SIG-M5 treated with dmso at 0.1 percent for 504 hours (cell line): Measurements from ENCODE around the gene NT5DC2.
A peak's percentile ranks its signal among the peaks of the same experiment; 100 is the strongest.

Source experiments
- DNase-seq: peaks from one replicate; lab custom pipeline; 2025; ENCODE audit not compliant: unreplicated experiment; lab: John Stamatoyannopoulos, UW

NT5DC2 gene

DNA sequence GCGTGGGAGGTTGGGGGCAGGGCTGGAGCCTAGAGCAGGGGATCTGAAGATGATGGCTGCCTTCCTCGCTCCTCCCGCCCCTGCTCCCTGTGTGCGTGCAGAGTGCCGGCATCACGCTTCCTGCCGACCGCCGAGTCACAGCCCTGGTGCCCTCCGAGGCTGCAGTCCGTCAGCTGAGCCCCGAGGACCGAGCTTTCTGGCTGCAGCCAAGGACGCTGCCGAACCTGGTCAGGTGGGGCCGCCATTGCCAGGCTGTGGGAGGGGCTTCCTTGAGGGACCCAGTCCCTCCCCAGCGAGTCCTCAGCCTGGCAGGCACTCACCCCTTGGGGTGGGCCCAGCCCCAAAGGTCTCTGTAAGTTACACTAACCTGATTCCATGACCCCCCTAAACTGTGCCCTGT lies 20.9 kb downstream of the NT5DC2 start:
- no peak for DNase-seq

DNA sequence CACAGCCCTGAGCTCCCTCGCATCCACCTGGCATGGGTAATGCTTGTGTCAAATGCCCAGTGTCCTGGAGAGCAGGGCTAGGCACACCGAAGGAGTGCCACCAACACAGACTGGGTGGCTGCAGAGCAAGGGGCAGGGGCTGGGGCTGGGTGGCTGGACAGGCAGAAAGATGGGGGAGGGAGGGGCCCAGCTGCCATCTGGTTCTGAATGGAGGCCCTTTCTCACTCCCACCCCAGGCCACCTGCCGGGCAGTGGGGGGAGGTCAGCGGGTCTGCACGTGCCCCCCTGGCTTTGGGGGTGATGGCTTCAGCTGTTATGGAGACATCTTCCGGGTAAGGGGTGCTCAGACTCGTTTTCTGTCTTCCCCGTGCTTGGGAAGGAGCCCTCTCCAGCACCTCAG lies 21.6 kb downstream of the NT5DC2 start:
- no peak for DNase-seq

DNA sequence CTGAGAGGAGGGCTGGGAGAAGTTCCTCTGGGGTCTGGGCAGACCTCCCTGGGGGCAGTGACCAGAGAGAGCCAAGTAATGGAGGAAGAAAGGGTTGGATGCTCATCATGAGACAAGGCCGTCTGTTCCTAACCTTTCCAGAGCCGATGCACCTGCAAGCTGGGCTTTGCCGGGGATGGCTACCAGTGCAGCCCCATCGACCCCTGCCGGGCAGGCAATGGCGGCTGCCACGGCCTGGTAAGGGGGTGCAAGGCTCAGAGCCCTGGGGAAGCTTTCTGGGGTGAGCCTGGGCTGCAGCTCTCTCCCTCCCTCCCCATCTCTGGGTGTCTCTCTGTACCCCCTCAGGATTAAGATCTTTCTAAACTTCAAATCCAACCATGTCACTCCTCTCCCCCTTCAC lies 22.1 kb downstream of the NT5DC2 start:
- DNase-seq: no peak

DNA sequence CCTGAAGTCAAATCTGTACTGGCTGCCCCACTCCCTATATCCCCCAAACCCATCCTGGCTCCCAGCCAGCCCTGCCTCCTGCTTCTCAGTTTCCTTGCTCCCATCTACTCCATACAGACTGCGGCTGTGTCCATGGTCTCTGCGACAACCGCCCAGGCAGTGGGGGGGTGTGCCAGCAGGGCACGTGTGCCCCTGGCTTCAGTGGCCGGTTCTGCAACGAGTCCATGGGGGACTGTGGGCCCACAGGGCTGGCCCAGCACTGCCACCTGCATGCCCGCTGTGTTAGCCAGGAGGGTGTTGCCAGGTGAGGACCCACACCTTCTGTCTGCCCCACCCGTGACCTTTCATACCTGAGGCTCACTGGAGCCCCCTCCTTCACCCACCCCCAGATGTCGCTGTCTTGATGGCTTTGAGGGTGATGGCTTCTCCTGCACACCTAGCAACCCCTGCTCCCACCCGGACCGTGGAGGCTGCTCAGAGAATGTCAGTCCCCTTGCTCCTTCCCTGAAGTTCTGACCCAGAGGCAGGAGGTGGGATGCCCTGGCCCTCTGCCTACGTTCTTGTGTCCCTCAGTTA lies 23.8 kb downstream of the NT5DC2 start:
- DNase-seq: no peak

DNA sequence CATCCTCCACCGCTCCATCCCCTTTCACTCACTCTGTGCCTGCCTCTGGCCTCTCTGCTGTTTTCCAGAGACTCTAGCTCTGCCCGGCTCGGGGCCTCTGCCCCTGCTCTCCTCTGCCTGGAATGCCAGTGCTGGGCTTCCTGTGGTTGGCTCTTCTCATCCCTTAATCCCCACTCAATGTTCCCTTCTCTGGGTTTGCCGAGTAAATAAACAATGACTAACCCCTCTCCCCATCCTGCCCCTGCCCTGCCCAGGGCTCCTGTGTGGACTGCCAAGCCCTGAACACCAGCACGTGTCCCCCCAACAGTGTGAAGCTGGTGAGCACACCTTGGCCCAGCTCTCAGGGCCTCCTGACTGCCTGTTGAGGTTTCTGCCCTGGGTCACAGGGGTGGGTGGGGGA lies 26.3 kb downstream of the NT5DC2 start:
- no peak for DNase-seq

DNA sequence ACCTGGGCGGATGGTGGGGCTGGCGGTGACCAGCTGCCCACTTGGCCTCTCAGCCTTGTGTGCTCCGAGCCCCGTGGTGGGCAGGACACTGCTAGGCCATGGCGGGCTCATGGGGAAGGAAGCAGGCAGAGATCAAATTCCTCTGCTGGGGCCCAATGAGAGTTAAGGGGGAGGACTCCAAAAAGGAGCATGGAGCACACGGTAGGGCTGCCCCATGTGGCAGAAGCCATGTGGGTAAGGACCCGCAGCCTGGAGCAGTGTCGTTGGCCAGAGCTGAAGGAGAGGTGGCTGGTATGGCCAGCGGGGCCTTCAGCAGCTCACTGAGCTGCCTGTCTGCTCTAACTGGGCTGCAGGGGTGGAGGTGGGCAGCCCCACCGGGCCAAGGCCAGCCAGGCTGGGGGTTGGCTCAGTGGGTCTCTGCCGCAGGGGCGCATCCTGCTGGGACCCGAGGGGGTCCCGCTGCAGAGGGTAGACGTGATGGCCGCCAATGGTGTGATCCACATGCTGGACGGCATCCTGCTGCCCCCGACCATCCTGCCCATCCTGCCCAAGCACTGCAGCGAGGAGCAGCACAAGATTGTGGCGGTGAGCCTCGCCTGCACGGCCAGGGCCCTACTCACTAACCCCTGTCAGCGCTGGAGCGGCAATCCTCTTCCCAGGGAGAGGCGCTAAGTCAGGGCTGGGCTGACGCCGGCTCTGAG lies 27.2 kb downstream of the NT5DC2 start:
- no peak for DNase-seq

DNA sequence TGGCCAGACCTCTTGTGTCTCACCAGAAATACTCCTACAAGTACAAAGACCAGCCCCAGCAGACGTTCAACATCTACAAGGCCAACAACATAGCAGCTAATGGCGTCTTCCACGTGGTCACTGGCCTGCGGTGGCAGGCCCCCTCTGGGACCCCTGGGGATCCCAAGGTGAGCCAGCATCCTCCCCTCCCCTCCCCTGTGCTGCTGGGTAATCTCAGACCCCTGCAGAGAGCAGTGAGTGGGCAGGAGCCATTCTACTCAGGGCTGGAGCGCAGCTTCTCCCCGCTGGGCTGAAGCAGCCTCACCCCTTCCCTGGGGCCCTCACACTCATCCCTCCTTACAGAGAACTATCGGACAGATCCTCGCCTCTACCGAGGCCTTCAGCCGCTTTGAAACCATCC lies 28.7 kb downstream of the NT5DC2 start:
- no peak for DNase-seq

DNA sequence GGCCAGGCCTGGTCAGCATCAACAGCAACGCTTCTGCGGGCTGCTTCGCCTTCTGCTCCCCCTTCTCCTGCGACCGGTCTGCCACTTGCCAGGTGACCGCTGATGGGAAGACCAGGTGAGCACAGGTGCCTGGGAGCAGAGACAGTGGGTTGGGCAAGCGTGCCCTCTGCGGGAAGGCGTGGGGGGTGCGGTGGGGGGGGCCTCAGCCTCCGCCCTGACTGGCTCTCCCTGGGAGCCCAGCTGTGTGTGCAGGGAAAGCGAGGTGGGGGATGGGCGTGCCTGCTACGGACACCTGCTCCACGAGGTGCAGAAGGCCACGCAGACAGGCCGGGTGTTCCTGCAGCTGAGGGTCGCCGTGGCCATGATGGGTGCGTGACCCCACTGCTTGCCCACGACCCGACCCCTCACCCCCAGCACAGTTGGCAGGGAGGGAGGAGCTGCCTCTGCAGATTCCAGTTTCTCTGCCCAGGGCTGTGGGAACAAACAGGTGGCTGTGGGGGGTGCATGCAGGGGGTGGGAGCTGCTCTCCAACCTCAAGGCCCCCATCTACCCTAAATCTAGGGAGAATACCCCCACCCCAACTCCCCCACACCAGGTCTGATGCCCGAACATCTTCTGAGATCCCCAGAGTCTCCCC lies 29.8 kb downstream of the NT5DC2 start:
- DNase-seq: no peak

DNA sequence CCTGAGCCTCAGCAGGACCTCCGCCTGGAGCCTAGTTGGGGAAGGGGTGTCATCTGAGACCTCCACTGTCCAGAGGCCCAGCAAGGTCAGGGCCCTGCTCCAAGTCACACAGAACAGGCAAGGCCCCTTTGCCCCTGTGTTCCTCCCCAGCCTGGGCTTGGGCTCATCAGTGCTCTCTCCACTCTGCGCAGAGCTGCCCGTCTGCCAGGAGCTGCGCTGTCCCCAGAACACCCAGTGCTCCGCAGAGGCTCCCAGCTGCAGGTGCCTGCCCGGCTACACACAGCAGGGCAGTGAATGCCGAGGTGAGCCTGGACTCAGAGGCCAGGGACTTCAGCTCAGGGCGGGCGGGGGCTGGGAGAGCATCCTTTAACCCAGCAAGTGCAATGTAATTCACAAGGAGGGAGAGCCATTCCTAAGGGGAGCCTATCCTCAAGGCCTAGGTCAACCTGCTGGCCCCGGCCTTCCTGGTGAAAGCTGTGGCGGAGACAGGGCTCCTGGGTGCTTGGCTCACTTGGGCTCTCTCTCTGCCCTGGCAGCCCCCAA lies 30.8 kb downstream of the NT5DC2 start:
- no peak for DNase-seq

DNA sequence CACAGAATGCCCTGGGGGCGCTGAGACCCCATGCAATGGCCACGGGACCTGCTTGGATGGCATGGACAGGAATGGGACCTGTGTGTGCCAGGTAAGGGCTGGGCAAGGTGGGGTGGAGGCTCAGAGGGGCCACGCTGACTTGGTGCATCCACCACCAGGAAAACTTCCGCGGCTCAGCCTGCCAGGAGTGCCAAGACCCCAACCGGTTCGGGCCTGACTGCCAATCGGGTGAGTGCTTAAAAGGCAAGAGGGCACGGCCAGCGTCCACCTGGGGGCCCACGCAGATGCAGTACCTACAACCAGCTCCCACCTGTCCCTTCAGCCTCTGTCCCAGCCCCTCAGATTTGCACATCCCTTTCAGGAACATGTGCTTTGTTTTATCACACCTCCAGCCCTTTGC lies 31.7 kb downstream of the NT5DC2 start:
- DNase-seq: no peak

DNA sequence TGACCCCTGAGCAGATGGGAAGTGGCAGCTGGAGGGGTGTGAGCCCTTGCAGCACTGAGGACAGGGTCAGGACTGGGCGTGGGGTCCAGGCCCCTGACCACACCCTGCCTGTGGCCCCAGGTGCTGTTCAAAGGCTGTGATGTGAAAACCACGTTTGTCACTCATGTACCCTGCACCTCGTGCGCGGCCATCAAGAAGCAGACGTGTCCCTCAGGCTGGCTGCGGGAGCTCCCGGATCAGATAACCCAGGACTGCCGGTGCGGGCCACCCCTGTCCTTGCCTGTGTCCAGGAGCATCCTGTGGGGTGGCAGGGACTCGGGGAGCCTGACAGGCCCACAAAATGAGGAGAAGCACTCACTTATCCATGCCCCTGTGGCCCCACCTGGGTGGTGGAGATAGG lies 32.6 kb downstream of the NT5DC2 start:
- DNase-seq: no peak

DNA sequence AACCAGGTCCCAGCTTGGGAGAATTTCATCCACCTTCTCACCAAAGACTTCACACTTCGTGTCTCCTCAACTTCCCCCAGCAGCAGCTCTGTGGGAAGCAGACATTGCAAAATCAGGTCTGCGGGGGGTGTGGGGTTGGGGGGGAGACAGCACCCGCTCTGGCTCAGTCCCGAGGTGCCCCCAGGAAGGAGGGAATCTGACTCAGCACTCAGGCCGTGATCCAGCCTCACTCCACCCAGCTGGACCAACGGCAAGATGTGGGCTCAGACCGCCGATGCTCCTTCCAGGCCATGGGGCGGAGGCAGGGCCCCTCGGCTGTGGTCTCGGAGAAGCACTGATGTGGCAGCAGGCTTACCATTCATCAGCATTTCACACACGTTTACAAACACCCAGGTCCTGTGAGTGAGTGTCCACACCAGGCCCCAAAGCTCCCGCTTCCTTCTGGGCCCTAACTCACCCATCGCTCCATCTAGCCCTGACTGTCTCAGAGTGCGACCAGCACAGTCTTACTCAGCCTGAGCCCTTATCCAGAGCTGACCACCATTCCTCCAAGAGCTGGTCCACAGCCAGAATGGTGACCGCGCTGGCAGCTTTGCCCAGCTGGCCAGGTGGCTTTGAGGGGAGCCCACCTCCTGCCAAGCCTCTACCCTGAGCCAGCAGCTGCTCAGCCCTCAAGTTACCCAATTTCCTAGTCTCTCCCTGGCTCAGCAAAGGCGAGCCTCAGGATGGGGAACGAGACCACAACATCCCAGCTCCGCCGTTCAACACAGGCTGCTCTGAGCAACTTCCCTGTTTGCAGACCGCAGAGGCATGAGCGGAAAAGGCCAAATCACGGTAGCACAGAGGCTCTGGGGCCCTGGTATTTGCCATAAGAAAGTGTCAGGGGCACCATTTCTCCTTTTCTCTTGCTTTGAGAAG lies 35.3 kb downstream of the NT5DC2 start:
- peak; percentile 99 for DNase-seq

DNA sequence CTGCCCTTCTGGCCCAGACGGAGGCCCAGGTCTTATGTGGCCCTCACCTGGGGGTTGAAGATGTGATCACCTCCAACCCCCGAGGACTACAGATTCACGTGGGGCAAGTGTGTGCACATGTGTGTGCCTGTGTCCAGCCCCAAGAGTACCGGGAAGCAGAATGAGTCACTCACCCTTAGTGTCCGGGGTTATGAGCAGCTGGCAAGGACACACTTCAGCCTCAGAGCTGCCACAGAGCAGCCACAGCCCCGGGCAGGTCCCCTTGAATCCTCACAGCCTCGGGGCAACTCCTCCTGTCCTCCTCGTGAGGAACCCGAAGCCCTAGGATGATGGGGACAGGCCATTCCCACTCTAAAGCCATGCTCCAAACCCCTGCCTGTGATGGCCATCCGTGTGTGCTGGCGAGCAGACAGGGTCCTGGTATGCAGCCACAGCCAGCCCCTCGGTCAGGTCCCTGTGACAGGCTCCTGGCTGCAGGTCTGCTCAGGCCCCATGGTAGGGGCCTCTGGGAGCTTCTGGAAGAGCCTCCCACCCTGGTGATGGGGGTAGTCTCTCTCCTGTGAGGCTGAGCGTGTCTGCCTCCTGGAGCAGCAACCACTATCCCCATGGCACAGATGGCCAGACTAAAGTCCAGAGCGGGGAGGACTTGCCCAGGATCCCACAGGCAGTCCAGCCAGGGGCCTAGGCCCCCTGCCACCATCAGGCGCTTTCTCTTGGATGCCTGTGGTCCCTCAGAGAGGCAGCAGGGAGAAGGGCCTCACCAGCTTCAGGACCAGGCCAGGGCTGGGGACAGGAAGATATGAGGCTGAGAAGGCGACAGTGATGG lies 37.7 kb downstream of the NT5DC2 start:
- DNase-seq: no peak

DNA sequence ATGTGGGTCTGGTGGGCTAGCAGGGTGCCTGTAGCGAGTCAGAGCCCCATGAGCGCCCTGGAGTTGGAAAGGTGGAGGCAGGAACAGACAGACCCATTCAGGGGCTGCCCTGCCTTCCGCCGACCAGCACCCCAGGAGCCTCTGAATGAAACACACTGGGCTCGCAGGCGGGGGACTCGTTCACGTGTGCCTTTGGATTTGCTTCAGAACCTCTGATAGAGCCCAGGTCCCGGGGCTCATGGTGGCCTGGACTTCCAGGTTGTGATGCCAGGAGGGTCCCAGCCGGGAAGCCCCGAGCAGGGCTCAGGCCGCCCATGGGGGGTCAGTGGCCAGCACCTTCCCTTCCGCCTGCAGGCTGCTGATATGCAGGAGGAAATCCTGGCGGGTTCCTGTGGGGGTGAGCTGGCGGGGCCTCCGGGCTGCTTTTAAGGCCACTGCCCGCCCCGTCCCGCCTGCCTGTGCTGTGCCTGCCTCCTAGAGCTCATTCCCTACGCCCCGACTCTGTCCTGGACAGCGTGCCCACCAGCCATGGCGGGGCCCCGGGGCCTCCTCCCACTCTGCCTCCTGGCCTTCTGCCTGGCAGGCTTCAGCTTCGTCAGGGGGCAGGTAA lies 38.7 kb downstream of the NT5DC2 start, which contains the start of gene STAB1:
Gene STAB1, plus strand, starts transcription at position 453 of the 610 bp plus-strand sequence. Its CDS starts 76 bp downstream, at position 529.
- DNase-seq: no peak

DNA sequence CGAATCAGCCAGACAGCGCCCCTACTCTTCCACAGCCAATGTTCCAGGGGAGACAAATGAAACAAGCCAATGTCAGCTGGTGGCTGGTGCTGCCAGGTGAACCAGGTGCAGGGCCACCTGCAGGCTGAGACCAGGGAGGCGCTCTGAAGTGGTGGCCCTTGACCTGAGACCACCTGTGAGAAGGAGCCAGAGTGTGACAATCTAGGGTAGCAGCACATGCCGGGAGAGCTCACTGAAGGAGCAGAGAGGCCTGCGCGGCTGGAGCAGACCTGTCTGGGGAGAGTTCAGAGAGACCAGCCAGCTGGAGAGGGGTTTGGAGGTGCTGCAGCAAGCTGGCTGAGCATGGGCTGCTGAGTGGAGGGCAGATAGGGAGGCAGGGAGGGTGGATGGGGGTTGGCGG lies 39.2 kb downstream of the NT5DC2 start:
- DNase-seq: no peak

DNA sequence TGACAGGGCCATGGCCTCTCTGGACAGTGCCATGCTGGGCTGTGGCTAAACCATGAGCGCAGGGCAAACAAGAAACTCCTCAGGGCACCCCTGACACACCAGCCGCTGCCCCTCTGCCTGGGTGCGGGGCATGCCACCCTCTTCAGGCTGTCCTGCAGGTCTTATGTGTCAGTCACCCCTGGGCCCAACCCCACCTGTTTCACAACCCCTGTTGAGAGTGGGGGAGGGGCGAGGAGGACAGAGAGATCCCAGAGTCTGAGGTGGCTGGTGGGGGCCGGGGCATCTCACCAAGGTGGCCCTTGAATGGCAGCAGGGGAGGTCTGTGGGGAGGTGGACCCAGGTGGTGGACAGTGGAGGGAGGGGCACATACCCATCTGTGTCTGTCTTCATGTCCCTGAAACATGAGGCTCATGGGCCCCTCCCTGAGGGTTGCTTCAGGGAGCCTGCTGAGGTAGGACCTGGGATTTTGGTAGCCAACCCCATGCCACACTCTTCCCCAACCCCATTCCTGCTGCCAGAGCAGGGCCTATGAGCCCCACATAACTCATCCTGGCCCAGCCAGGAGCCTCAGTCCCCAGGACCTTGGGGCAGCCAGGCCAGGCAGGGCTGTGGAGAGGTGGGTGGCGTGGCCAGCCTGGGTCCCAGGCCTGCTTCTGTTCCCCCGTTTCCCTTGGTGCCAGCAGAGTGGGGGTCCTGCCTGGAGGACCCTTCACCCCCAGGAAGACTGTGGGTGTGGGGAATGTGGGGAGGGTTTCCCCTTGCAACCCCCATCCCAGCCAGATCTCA lies 40.2 kb downstream of the NT5DC2 start:
- no peak for DNase-seq

DNA sequence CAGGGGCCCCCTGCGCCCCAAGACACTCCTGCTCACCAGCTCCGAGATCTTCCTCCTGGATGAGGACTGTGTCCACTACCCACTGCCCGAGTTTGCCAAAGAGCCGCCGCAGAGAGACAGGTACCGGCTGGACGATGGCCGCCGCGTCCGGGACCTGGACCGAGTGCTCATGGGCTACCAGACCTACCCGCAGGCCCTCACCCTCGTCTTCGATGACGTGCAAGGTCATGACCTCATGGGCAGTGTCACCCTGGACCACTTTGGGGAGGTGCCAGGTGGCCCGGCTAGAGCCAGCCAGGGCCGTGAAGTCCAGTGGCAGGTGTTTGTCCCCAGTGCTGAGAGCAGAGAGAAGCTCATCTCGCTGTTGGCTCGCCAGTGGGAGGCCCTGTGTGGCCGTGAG lies 41.6 kb downstream of the NT5DC2 start:
- DNase-seq: no peak

DNA sequence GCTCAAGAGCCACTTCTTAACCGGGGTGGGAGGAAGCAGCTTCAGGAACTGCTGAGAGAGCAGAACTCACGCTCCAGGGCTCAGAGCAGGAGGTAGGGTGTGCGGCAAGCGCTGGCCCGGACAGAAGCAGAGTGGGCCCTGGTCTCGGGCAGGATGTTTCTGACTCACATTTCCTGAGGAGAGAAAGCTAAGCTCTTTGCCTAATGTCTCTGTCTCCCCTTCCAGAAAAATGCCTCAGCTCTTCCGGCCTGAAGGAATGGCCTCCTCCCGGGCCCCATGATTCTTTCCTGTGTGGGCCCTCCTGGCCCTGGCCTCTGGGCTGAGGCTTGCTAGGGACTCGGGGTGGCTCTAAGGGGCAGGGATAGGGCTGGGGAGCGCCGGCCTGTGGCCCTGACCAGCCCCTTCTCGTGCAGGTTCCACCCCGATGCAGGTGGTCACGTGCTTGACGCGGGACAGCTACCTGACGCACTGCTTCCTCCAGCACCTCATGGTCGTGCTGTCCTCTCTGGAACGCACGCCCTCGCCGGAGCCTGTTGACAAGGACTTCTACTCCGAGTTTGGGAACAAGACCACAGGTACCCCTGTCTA lies 42.6 kb downstream of the NT5DC2 start:
- no peak for DNase-seq
